Transverse colon (tissue), 3 donors: ENCODE results near the gene PRRC2A.

Source experiments
- EP300 ChIP-seq: sonication (generic); formaldehyde crosslinking; IDR thresholded peaks from one replicate; pipeline ENCODE4 v1.6.1; 2017; ENCODE audit warnings: antibody characterized with exemption, low read depth
- TF ChIP-seq, protein P1 (sequence below), 5 experiments: fragments of 200-600 bp in 3 of 5; fragments of 450-650 bp in 2 of 5; sonication (generic) in 3 of 5; IDR thresholded peaks; 1 replicate in 2 of 5; 2 replicates in 3 of 5; pipeline ENCODE4 v1.5.1; 2016 to 2017; ENCODE audit warnings: antibody characterized with exemption in 5 of 5, inconsistent platforms in 3 of 5, mild to moderate bottlenecking in 2 of 5, moderate library complexity in 1 of 5

DNA sequence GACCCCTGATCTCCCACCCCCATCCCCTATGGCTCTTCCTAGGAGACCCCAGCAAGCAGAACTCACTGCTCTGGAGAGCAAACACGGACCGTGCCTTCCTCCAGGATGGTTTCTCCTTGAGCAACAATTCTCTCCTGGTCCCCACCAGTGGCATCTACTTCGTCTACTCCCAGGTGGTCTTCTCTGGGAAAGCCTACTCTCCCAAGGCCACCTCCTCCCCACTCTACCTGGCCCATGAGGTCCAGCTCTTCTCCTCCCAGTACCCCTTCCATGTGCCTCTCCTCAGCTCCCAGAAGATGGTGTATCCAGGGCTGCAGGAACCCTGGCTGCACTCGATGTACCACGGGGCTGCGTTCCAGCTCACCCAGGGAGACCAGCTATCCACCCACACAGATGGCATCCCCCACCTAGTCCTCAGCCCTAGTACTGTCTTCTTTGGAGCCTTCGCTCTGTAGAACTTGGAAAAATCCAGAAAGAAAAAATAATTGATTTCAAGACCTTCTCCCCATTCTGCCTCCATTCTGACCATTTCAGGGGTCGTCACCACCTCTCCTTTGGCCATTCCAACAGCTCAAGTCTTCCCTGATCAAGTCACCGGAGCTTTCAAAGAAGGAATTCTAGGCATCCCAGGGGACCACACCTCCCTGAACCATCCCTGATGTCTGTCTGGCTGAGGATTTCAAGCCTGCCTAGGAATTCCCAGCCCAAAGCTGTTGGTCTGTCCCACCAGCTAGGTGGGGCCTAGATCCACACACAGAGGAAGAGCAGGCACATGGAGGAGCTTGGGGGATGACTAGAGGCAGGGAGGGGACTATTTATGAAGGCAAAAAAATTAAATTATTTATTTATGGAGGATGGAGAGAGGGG, 47.0 kb upstream of the PRRC2A start:
- TF ChIP-seq, protein P1, sequence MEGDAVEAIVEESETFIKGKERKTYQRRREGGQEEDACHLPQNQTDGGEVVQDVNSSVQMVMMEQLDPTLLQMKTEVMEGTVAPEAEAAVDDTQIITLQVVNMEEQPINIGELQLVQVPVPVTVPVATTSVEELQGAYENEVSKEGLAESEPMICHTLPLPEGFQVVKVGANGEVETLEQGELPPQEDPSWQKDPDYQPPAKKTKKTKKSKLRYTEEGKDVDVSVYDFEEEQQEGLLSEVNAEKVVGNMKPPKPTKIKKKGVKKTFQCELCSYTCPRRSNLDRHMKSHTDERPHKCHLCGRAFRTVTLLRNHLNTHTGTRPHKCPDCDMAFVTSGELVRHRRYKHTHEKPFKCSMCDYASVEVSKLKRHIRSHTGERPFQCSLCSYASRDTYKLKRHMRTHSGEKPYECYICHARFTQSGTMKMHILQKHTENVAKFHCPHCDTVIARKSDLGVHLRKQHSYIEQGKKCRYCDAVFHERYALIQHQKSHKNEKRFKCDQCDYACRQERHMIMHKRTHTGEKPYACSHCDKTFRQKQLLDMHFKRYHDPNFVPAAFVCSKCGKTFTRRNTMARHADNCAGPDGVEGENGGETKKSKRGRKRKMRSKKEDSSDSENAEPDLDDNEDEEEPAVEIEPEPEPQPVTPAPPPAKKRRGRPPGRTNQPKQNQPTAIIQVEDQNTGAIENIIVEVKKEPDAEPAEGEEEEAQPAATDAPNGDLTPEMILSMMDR (IDR thresholded peaks at IDR 0.05) = no peak
- no peak for TF ChIP-seq EP300
